ENCODE measurements around the gene IPO8.

DNA sequence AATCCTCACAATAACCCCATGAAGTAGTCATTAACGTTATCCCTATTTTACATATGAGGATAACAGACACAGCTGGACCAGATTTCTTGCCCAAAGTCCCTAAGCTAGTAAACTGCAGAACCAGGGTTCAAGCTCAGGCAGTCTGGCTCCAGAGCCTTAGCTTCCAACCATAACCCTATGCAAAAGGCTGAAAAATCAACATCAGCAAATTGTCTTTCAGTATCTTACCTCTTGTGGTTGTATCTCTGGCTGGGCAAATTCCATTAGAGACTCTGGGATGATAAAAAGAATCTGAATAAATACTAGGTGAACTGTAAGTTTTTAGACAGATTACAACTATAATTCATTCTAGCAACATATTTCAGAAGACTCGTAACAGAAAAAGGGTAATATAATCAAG is 34.3 kb upstream of the IPO8 start:
- TF ChIP-seq GATA3 (IDR thresholded peaks at IDR 0.05; ENCODE audit: low read depth, low read length) (no peak), GATA2 (IDR thresholded peaks at IDR 0.05; ENCODE audit: low read depth, low read length) (no peak)

Measured in SH-SY5Y (cell line).